Body of pancreas (tissue), 4 donors: ENCODE measurements around the gene WDR27.

ENCODE experiments used
- POLR2A ChIP-seq, 3 donors: fragments of 450-650 bp; IDR thresholded peaks; one replicate each; pipeline ENCODE4 v1.6.1; 2016; ENCODE audit warnings: antibody characterized with exemption in 3 of 3, mild to moderate bottlenecking in 2 of 3
- TF ChIP-seq, protein P1 (sequence below), 7 experiments: fragments of 450-650 bp in 4 of 7; fragments of 200-600 bp in 3 of 7; sonication (generic) in 3 of 7; IDR thresholded peaks; one replicate each; pipeline ENCODE4 v1.5.1; 2016 to 2019; ENCODE audit warnings: antibody characterized with exemption in 7 of 7

DNA sequence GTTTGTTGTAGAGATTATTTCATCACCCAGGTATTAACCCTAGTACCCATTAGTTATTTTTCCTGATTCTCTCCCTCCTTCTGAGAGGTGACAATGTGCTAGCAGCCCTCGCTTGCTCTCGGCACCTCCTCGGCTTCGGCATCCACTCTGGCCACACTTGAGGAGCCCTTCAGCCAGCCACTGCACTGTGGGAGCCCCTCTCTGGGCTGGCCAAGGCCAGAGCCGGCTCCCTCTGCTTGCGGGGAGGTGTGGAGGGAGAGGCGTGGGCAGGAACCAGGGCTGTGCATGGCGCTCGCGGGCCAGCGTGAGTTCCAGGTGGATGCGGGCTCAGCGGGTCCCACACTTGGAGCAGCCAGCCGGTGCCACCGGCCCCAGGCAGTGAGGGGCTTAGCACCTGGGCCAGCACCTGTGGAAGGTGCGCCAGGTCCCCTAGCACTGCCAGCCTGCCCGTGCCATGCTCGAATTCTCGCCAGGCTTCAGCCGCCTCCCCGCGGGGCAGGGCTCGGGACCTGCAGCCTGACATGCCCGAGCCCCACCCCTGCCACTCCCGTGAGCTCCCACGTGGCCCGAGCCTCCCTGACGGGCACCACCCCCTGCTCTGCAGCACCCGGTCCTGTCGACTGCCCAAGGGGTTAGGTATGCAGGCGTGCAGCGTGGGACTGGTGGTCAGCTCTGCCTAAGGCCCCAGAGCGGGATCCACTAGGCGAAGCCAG lies 221.9 kb downstream of the WDR27 start:
- no peak for TF ChIP-seq POLR2A (IDR thresholded peaks at IDR 0.05)
- TF ChIP-seq, protein P1, sequence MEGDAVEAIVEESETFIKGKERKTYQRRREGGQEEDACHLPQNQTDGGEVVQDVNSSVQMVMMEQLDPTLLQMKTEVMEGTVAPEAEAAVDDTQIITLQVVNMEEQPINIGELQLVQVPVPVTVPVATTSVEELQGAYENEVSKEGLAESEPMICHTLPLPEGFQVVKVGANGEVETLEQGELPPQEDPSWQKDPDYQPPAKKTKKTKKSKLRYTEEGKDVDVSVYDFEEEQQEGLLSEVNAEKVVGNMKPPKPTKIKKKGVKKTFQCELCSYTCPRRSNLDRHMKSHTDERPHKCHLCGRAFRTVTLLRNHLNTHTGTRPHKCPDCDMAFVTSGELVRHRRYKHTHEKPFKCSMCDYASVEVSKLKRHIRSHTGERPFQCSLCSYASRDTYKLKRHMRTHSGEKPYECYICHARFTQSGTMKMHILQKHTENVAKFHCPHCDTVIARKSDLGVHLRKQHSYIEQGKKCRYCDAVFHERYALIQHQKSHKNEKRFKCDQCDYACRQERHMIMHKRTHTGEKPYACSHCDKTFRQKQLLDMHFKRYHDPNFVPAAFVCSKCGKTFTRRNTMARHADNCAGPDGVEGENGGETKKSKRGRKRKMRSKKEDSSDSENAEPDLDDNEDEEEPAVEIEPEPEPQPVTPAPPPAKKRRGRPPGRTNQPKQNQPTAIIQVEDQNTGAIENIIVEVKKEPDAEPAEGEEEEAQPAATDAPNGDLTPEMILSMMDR (IDR thresholded peaks at IDR 0.05): no peak
